Nephron (organoid): ENCODE results near the gene STAT4.

Experiments used
- H3K27ac Mint-ChIP-seq, 3 experiments: 2 replicates each; pipeline ENCODE4 v1.8.0; 2020; ENCODE audit warnings: mixed read lengths in 3 of 3, mild to moderate bottlenecking in 2 of 3, moderate library complexity in 1 of 3
- H3K27me3 Mint-ChIP-seq: 2 replicates; pipeline ENCODE4 v1.8.0; 2021; ENCODE audit warnings: low read depth, mild to moderate bottlenecking, moderate library complexity, mixed read lengths
- H3K36me3 Mint-ChIP-seq: 2 replicates; pipeline ENCODE4 v1.8.0; 2020; ENCODE audit warnings: low read depth, mixed read lengths
- H3K4me1 Mint-ChIP-seq: 2 replicates; pipeline ENCODE4 v1.8.0; 2020; ENCODE audit warnings: mixed read lengths
- H3K4me3 Mint-ChIP-seq, 3 experiments: 2 replicates each; pipeline ENCODE4 v1.8.0; 2020; ENCODE audit warnings: mild to moderate bottlenecking in 3 of 3, mixed read lengths in 3 of 3, moderate library complexity in 2 of 3
- H3K9me3 Mint-ChIP-seq: 2 replicates; pipeline ENCODE4 v1.8.0; 2020; ENCODE audit warnings: mixed read lengths
- CTCF ChIP-seq, 3 experiments: fragments of 200-600 bp; sonication (generic); IDR thresholded peaks; one replicate each; pipeline ENCODE4 v1.5.0; 2021; ENCODE audit warnings: antibody characterized with exemption in 3 of 3; ENCODE audit not compliant: unreplicated experiment in 3 of 3

The STAT4 gene

GRCh38 chr2:191029280-191029950, 121.4 kb downstream of the STAT4 start:
- no peaks in the 10 kb centered on the region for H3K27me3 Mint-ChIP-seq
- peaks cover 5% of the 10 kb centered on the region for H3K4me1 Mint-ChIP-seq
- no peak overlapping the region for H3K27ac Mint-ChIP-seq
- no peak overlapping the region for H3K4me3 Mint-ChIP-seq
- TF ChIP-seq CTCF (IDR thresholded peaks at IDR 0.05; ENCODE audit: unreplicated experiment in 3 of 3): no peak
- H3K9me3 Mint-ChIP-seq: no peaks in the 10 kb centered on the region
- H3K36me3 Mint-ChIP-seq: no peaks in the 10 kb centered on the region

- no peak overlapping the region for H3K4me3 Mint-ChIP-seq
These were observed 124.4 kb downstream of the STAT4 start for GRCh38 chr2:191026377-191026776.

GRCh38 chr2:191025135-191025534, 125.7 kb downstream of the STAT4 start:
- TF ChIP-seq CTCF (IDR thresholded peaks at IDR 0.05; ENCODE audit: unreplicated experiment in 3 of 3): no peak
- no peaks in the 10 kb centered on the region for H3K9me3 Mint-ChIP-seq
- no peak overlapping the region for H3K27ac Mint-ChIP-seq
- H3K27me3 Mint-ChIP-seq: no peaks in the 10 kb centered on the region
- H3K36me3 Mint-ChIP-seq: no peaks in the 10 kb centered on the region
- H3K4me3 Mint-ChIP-seq: no peak overlapping the region
- no peaks in the 10 kb centered on the region for H3K4me1 Mint-ChIP-seq

More at GRCh38 chr2:191026377-191026776, 124.4 kb downstream of the STAT4 start:
- Mint-ChIP-seq H3K36me3 (no peaks in the 10 kb centered on the region), H3K27ac (no peak overlapping the region), H3K9me3 (no peaks in the 10 kb centered on the region), H3K4me1 (no peaks in the 10 kb centered on the region), H3K27me3 (no peaks in the 10 kb centered on the region)
- TF ChIP-seq CTCF (IDR thresholded peaks at IDR 0.05; ENCODE audit: unreplicated experiment in 3 of 3): no peak

- no peak for TF ChIP-seq CTCF (IDR thresholded peaks at IDR 0.05; ENCODE audit: unreplicated experiment in 3 of 3)
- H3K27ac Mint-ChIP-seq: no peak overlapping the region
- no peaks in the 10 kb centered on the region for H3K4me1 Mint-ChIP-seq
- no peaks in the 10 kb centered on the region for H3K27me3 Mint-ChIP-seq
- no peaks in the 10 kb centered on the region for H3K36me3 Mint-ChIP-seq
- no peak overlapping the region for H3K4me3 Mint-ChIP-seq
- H3K9me3 Mint-ChIP-seq: no peaks in the 10 kb centered on the region
These were observed 127.5 kb downstream of the STAT4 start for GRCh38 chr2:191023235-191023679.

- TF ChIP-seq CTCF (IDR thresholded peaks at IDR 0.05; ENCODE audit: unreplicated experiment in 3 of 3): no peak
- Mint-ChIP-seq H3K4me1 (no peaks in the 10 kb centered on the region), H3K27me3 (peaks cover 4% of the 10 kb centered on the region), H3K36me3 (no peaks in the 10 kb centered on the region), H3K4me3 (no peak overlapping the region), H3K27ac (no peak overlapping the region), H3K9me3 (no peaks in the 10 kb centered on the region)
These were observed 129.9 kb downstream of the STAT4 start for GRCh38 chr2:191020742-191021381.
